Cardiac septum (tissue), 1 donor: ENCODE results near the gene RPS6KB2. TPM values are rescaled to one million over a fixed set of nuclear protein-coding genes. Genes with fewer than 3 reads are reported as not detected.
A peak's percentile ranks its signal among the peaks of the same experiment; 100 is the strongest.
"Not testable (repeated sequence)": the region's sequence is repeated elsewhere in the genome, so short reads cannot be mapped to it uniquely, and the experiment has no call there.

Experiments used
- DNase-seq: peaks from one replicate; pipeline ENCODE4 v3.0.0-alpha.2; 2020; ENCODE audit warnings: low spot score
- intact Hi-C: fragments of 100-400 bp; cut with DNase I; formaldehyde crosslinking; loops from one replicate; pipeline ENCODE4 v1.14.0; 2022
- total RNA-seq: library from RNA; stranded (reverse); fragmentation: NEBNext Ultra II Directional; extraction: Animal tissue kit (Norgen Biotek cat#: 25700); gene quantifications from one replicate; pipeline ENCODE4 v1.2.1, GENCODE V29; 2021
- donor health status: DM: no; HTN: no; CAD: no.

RPS6KB2 gene
- total RNA-seq, 1 donor from 2014 or later = 23.2 TPM

DNA sequence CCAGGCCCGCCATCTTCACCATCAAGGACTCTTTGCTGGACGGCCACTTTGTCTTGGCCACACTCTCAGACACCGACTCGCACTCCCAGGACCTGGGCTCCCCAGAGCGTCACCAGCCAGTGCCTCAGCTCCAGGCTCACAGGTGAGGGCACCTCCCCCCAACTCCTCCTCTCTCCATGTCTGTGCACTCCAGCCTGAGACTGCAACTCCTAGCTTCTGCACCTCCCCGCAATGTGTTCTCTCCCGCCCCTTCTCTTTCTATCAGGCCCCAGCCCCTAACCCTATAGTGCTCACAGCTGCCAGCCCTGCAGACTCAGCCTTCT, 32.1 kb upstream of the RPS6KB2 start:
- intact Hi-C loops = no loop called here
- DNase-seq = no peak

GRCh38 chr11:67396587-67397389, 31.5 kb upstream of the RPS6KB2 start:
- no peak for DNase-seq
- intact Hi-C loops = no loop called here

DNA sequence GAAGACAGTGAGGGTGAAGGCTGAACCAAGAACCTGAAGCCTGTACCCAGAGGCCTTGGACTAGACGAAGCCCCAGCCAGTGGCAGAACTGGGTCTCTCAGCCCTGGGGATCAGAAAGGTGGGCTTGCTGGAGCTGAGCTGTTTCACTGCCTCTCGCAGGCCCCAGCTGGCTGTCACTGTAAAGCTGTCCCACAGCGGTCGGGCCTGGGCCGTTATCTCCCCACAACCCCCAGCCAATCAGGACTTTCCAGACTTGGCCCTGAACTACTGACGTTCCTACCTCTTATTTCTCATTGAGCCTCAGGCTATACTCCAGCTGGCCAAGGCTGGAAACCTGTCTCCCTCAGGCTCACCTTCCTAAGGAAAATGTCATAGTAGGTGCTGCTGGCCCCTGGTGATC, 30.8 kb upstream of the RPS6KB2 start:
- intact Hi-C loops = no loop called here

GRCh38 chr11:67397986-67398660, 30.2 kb upstream of the RPS6KB2 start:
- no peak for DNase-seq
- intact Hi-C loops = no loop called here

More for the DNA sequence above, 30.8 kb upstream of the RPS6KB2 start:
- no peak for DNase-seq

DNA sequence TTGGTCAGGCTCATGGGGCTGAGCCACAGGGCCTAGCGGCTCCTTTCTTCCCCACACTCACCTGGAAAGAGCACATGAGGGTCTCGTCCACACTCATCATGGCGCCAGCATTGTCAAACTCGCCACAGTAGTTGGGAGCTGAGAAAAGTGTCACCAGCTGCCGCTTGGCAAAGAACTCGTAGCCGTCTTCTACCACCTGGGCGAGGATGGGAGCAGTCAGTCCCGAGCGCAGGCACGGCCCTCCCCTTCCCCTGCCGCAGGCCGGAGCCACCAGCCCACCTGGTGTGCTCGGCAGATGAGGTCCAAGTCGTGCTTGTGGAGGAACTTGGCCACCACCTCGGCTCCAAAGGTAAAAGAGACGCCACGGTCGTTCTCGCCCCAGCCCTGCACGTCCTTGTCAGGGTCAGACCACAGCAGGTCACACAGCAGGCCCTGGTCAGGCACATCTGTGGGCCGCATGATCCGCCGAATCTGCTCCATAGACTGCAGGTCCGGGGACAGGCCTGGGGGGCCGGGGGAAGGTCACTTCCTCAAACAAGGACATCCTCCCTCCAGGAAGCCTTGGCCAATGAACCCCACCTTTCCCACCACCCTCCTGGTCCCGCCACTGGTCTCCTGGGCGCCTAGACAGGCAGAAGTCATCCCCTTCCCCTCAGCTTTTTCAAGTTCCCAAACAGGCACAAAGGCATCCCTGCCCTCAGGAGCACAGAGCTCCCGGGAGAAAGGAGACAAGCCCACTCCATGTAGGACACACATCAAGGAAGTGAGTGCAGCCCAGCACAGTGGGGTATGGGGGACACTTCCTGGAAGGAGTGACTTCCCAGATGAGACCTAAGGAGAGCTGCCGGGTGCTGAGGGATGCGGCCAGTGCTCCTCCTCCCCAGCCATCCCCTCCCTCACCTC, 29.4 kb upstream of the RPS6KB2 start:
- no peak for DNase-seq
- intact Hi-C loops = no loop called here

- no peak for DNase-seq
- intact Hi-C loops = no loop called here
These were observed 27.9 kb upstream of the RPS6KB2 start for GRCh38 chr11:67400251-67400941.

DNA sequence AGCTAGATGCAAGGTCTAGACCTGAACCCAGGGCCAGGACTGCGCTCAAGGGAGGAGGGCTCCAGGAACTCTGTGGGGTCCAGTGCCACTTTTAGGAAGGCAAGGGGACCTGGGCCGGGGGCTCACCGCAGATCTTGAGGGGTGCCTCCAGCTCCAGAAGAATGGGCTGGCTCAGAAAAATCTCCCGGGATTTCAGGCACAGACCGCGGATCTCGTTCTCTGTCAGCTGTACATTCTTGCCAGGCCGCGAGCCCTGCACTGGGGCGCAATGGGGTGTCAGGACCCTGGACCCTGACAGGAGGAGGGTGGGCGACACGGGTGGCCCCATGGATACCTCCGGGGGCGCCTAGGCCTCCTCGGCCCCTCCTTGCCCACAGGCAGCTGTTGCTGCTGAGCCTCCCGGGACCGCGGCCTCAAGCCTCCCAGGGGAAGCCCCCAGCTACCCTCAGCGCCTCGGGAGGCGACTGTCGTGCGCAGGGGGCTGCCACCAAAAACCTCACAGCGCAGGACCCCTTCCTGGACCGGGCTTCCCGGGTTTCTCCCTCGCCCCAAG, 27.3 kb upstream of the RPS6KB2 start:
- intact Hi-C loops = loop anchor here (1.0 kb wide), 2 partner anchors 68 to 82 kb away; partner anchors contain the start of genes AIP and TMEM134
- no peak for DNase-seq

- intact Hi-C loops = loop anchor here (1.0 kb wide), 2 partner anchors 68 to 82 kb away; partner anchors contain the start of genes AIP and TMEM134
- peak; percentile 97 for DNase-seq
These were observed 26.7 kb upstream of the RPS6KB2 start, which contains the start of gene PPP1CA for GRCh38 chr11:67401495-67402191. TSS of gene PPP1CA (minus strand) at chr11:67401858. CDS start at chr11:67401782, 76 bp downstream.

- intact Hi-C loops, DNase-seq: not testable (repeated sequence)
These were observed 26.0 kb upstream of the RPS6KB2 start for GRCh38 chr11:67402192-67402839.

DNA sequence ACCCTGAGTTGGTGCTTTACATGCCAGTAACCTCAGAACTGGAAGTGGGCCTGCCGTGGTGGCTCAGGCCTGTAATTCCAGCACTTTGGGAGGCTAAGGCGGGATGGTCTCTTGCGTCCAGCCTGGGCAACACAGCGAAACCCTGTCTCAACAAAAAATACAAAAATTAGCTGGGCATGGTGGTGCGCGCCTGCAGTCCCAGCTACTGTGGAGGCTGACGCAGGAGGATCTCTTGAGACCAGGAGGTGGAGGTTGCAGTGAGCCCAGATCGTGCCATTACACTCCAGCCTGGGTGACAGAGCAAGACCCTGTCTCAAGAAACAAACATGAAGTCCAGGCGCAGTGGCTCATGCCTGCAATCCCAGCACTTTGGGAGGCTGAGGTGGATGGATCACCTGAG, 25.2 kb upstream of the RPS6KB2 start:
- DNase-seq, intact Hi-C loops: not testable (repeated sequence)

GRCh38 chr11:67404515-67405195, 23.6 kb upstream of the RPS6KB2 start:
- intact Hi-C loops = no loop called here
- DNase-seq = no peak

DNA sequence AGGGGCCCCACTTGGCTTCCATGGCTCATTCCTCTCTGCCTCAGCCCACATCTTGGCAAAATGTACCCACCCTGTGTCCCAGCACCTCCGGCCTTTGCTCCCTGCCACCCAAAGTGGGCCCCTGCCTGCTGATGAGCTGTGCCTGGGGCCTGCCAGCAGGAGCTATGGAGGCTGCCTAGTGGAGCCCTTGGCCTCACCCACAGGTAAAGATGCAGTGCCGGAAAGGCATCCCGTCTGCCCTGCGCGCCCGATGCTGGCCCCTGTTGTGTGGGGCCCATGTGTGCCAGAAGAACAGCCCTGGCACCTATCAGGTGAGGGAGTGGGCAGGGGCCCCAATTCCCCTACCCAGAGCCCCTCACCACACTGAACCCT, 23.1 kb upstream of the RPS6KB2 start:
- intact Hi-C loops = no loop called here
- no peak for DNase-seq

DNA sequence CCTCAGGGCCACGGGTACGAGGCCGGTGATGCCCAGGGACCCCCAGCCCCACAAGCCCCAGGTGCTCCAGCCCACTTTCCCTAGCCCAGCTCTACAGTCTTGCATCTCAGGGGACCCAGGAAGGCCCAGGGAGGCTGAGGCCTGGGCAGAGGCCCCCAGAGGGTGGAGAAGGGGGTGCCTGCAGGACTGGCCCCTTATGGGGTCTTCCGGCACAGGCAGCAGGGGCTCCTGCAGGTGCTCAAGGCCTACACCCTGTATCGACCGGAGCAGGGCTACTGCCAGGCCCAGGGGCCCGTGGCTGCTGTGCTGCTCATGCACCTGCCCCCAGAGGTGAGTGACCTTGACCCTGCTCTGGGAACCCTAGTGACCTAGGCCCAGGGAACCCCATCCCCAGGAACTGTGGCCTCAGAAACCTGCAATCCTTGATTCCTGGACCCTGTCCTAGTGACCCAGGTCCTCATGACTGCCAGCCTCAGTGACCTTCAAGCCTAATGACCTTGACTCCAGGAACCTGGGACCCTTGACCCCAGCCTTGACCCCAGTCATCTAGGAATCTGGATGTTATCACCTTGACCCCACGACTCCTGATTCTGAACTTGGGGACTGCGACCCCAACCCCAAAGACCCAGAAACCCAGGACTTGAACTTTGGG, 22.5 kb upstream of the RPS6KB2 start:
- no peak for DNase-seq
- intact Hi-C loops = no loop called here

DNA sequence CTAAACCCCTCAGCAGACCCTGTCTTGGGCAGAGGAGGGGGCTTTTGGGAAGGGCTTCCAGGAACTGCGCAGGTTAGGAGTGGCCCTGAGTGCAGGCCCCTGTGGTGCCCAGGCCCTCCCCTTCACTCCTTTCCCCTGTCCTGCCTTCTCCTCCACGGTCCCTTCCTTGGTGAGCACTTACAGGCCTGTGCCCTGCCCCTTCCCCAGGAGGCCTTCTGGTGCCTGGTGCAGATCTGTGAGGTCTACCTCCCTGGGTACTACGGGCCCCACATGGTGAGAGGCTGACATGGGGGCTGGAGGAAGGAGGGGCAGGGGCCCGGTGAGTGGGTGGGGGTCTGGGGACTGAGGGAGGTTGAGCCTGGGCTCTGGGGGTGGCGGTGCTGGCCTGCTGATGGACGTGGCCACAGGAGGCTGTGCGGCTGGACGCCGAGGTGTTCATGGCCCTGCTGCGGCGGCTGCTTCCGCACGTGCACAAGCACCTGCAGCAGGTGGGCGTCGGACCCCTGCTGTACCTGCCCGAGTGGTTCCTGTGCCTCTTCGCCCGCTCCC, 21.8 kb upstream of the RPS6KB2 start:
- intact Hi-C loops = no loop called here
- DNase-seq = no peak

- intact Hi-C loops = no loop called here
- DNase-seq = no peak
These were observed 21.2 kb upstream of the RPS6KB2 start for GRCh38 chr11:67406969-67407687.

- DNase-seq = no peak
- intact Hi-C loops = no loop called here
These were observed 20.6 kb upstream of the RPS6KB2 start for GRCh38 chr11:67407688-67408163.
